ACHN (cell line): Measurements from ENCODE around the gene GPBAR1.
"Not testable (repeated sequence)": the region's sequence is repeated elsewhere in the genome, so short reads cannot be mapped to it uniquely, and the experiment has no call there.

ENCODE experiments used
- DNase-seq: peaks from one replicate; pipeline ENCODE4 v3.0.0-alpha.2; 2015
- in situ Hi-C: cut with HindIII; loops from 2 replicates; pipeline ENCODE4 v1.10.0; 2017; ENCODE audit warnings: low sequenced_read_pairs, low pct_ligation_motif_present, low pct_unique_long_range_greater_than_20kb

GPBAR1 gene

GRCh38 chr2:218263817-218264641 lies 3.2 kb downstream of the GPBAR1 start:
- in situ Hi-C loops, result no loop called here
- no peak for DNase-seq

- DNase-seq, result no peak
- in situ Hi-C loops, result no loop called here
Observed at GRCh38 chr2:218264773-218265561, 4.2 kb downstream of the GPBAR1 start.

GRCh38 chr2:218265626-218266025 lies 4.8 kb downstream of the GPBAR1 start:
- no peak for DNase-seq
- in situ Hi-C loops, result no loop called here

GRCh38 chr2:218266316-218266979 lies 5.6 kb downstream of the GPBAR1 start:
- in situ Hi-C loops, result no loop called here
- DNase-seq, result no peak

GRCh38 chr2:218267259-218267658 lies 6.4 kb downstream of the GPBAR1 start:
- no peak for DNase-seq
- in situ Hi-C loops, result no loop called here

- peak; percentile 99 for DNase-seq
- in situ Hi-C loops, result no loop called here
Observed at GRCh38 chr2:218269900-218270720, 9.3 kb downstream of the GPBAR1 start, which contains the start of the genes AAMP and PNKD. AAMP (minus strand) TSS chr2:218270137; CDS start chr2:218270086, 51 bp downstream. PNKD (plus strand) TSS chr2:218270519; CDS start chr2:218270536, 17 bp downstream.

- DNase-seq, result peak; percentile 20
- in situ Hi-C loops, result no loop called here
Observed at GRCh38 chr2:218270721-218271486, 10.1 kb downstream of the GPBAR1 start.

- in situ Hi-C loops, result no loop called here
- no peak for DNase-seq
Observed at GRCh38 chr2:218271487-218271797, 10.6 kb downstream of the GPBAR1 start.

GRCh38 chr2:218271865-218272530 lies 11.2 kb downstream of the GPBAR1 start:
- no peak for DNase-seq
- in situ Hi-C loops, result no loop called here

- DNase-seq, result peak; percentile 89
- in situ Hi-C loops, result no loop called here
Observed at GRCh38 chr2:218272531-218273212, 11.9 kb downstream of the GPBAR1 start.

GRCh38 chr2:218273214-218273907 lies 12.5 kb downstream of the GPBAR1 start:
- DNase-seq, in situ Hi-C loops: not testable (repeated sequence)

GRCh38 chr2:218273908-218274249 lies 13.1 kb downstream of the GPBAR1 start:
- in situ Hi-C loops, result no loop called here
- no peak for DNase-seq

- in situ Hi-C loops, result no loop called here
- DNase-seq, result no peak
Observed at GRCh38 chr2:218274586-218274985, 13.8 kb downstream of the GPBAR1 start.

- DNase-seq, result no peak
- in situ Hi-C loops, result no loop called here
Observed at GRCh38 chr2:218275371-218276072, 14.7 kb downstream of the GPBAR1 start.

GRCh38 chr2:218276986-218277755 lies 16.4 kb downstream of the GPBAR1 start:
- no peak for DNase-seq
- in situ Hi-C loops, result no loop called here
